NOMO-1 (cell line): ENCODE results near the gene PHLDA1.
"Not testable (repeated sequence)": the region's sequence is repeated elsewhere in the genome, so short reads cannot be mapped to it uniquely, and the experiment has no call there.

Experiments
- DNase-seq, 2 experiments: peaks; one replicate each; lab custom pipeline; 2025; ENCODE audit not compliant: unreplicated experiment in 2 of 2; lab: John Stamatoyannopoulos, UW

Gene PHLDA1

DNA sequence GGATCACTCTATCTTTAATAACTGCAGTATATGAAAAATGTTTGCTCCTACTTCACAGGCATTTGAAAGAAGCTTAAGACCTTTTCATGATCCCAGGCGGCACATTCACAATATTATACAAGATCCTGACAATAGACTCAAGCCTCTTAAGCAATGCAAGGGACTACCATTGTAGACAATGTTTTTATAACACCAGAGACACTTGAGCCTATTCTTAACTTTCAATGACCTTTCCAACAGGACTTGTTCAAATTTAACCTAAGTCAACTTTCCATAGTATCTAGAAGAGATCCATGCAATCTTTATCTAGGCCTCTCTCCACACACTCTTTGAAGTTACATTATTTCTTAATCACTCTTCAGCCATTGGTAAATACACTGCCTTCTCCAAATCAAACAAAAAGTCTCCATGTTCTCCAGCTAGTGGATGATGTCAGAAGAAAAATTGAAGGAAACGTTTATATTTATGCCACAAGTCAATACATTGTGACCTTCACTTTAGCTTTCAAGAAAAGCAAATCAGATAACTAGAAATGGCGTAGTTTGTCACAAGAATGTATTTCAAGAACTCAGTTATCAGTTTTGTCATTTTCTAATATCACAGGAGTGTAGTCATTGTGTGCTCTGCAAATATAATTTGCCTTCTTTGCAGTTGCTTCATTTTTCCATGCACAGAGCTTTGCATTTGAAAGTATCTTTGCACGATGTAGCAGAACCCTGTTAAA, 41.2 kb downstream of the PHLDA1 start:
- no peak for DNase-seq

DNA sequence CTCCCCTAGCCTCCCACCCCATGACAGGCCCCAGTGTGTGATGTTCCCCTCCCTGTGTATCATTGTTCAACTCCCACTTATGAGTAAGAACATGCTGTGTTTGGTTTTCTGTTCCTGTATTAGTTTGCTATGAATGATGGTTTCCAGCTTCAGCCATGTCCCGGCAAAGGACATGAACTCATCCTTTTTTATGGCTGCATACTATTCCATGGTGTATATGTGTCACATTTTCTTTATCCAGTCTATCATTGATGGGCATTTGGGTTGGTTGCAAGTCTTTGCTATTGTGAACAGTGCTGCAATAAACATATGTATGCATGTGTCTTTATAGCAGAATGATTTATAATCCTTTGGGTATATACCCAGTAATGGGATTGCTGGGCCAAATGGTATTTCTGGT, 43.9 kb downstream of the PHLDA1 start:
- DNase-seq, result not testable (repeated sequence)

DNA sequence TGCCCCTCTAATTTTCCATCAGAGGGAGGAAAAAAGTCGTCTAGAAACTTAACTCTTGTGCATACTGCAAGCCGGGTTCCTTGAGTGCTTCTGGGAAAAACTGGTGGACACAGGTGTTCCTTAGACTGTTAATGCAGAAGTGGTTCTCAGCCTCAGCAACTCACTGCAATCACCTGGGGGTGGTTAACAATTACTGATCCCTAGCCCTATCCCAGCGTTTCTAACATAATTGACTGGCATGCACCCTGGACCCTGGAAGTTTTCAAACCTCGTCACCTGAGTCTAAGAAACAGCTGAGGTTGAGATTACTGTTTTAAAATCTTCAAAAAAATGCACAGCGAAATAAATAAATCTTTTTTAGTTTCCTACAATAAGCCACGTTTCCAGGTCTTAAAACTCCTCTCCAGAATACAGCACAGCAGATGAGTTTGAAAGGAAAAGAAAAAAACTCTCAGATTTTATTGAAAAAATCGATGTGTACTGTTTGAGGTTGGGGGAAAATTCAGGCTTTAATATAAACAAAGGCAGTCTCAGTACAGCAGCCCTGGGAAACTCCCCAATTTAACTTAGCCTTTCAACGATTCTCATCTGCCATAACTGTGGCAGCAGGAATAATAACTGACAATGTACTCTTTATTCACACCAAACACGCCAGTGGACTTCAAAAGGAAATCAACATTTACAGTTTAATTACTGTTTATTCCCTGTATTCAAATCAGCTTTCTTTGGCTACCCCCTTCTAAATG, 45.4 kb downstream of the PHLDA1 start:
- no peak for DNase-seq

DNA sequence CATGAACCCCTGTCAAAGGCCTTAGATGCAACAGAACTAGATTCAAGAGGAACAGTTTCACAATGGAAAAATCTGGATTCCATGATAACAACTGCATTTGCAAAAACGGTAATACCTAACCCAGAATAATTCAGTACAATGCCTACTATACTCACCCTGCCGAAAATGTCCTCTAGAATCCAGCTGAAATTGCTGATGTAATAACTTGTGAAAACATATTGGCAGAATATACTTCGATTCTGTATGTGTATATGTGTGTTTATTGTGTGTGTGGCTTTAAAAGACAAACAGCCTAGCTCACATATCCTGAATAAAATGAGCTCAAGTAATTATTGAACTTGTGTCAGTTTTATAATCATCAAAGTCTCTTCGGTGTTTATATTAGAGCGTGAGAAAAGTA, 46.0 kb downstream of the PHLDA1 start:
- no peak for DNase-seq

DNA sequence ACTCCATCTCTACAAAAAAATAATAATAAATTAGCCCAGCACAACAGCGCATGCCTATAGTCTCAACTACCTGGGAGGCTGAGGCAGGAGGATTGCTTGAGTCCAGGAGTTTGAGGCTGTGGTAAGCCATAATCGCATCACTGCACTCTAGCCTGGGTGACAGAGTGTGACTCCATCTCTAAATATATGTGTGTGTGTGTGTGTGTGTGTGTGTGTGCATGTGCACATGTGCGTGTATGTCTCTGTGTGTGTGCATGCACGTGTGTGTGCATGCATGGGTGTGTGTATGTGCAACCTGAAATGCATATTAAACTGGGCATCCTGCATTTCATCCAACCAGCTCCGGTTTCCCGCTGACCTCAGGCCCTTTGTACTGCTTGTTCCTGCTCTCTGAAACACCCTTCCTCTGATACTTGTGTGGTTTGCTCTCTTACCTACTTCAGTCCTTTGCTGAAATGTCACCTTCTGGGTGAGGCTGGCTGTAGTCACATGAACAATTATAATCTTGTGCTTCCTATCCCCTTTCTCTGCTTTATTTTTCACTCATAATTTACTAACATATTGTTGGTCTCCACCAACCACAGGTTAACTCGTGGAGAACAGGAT, 46.9 kb downstream of the PHLDA1 start:
- DNase-seq, result no peak

DNA sequence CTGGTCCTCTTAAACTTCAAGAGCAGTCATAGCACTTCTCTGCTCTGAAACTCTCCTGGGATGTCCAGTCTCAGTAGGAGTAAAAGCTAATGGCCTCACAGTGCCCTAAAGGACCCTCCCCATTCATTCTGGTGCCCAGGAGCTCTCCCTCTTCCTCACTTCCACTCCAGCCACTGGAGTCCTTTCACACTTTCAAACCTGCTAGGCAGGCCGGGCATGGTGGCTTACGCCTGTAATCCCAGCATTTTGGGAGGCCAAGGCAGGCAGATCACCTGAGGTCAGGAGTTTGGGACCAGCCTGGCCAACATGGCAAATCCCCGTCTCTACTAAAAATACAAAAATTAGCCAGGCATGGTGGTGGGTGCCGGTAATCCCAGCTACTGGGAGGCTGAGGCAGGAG, 47.7 kb downstream of the PHLDA1 start:
- DNase-seq, result not testable (repeated sequence)

DNA sequence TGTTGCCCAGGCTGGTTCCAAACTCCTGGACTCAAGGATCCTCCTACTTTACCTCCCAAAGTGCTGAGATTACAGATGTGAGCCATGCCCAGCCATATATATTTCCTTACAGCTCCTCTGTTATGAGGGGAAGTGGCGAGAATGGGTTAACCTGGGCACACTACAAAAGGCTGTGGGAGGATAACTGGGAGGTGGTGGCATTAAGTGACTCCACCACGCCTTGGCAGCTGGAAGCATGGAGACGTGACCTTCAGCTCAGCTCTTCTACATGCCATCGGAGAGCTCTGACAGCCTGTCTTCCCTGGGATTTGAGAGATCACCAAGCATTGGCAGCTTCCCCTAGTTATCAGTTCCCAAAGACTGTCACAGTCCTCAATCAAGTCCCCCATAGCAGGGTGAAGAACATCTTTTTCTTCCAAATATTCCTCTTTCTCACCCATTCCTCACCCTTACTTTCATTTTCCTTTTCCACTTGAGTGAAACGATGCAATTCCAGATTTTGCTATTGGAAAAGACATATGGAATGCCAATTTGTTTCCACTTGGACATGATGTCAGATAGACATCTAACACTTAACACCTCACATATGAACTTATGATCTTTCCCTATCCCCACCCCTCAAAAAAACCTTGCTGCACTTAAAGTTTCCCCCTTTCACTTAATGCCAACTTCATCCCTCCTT, 48.5 kb downstream of the PHLDA1 start:
- no peak for DNase-seq

DNA sequence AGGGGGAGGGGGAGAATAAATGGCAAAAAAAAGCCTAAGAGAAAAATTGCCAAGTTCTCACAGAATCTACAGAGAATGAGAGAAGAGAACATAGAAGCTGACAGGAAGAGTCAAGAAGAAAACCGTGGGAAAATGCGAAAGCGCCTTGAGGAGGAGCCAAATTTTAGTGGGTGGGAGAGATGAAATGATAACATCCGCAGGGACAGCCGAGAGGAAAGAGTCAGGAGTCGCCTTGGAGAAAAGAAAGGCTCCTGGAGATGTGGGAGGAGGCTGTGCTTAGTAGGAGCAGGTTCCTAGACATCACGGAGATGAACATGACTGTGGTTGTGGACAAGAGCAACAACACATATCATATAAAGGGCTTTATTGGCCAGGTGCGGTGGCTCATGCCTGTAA, 49.4 kb downstream of the PHLDA1 start:
- DNase-seq, result no peak

DNA sequence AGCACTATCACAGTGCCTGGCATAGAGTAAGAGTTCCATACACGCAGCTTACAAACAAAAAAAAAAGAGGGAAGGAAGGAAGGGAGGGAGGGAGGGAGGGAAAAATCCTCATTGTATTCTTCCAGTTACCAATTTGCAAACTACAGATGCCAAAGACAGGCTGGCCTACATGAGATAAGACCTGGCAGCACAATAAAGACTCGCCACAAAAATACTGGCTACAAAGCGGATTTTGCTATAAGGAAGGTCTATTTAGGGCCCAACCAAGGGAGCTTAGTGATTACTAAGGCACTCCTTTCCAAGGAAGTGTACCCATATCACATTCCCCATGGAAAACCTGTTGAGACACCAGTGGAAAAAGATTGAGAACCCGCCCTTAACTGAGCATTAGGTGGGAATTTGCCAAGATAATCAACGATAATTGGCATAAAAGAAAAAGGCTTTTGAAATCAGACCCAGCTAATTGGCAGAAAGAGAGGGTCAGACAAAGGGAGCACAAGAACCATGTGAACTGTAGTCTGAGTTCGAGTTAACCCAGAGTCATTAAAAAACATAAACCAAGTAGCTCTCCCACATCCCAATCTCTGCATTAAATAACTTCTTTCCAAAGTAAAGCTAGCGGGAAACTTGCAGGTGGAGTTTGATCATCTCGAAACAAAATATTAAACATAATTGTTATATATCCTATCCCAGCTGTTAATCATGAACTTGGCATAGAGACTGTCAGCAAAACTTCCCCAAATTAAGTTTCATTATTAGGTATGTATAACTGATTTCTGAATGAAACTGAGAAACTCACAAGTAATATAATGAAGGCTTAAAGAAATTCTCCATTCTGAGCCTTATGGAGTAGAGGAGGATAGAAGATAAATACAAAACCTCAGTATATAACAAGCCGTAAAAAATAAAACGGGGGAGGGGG, 50.1 kb downstream of the PHLDA1 start:
- DNase-seq, result peak in 1 of 2 experiments; percentile 51

DNA sequence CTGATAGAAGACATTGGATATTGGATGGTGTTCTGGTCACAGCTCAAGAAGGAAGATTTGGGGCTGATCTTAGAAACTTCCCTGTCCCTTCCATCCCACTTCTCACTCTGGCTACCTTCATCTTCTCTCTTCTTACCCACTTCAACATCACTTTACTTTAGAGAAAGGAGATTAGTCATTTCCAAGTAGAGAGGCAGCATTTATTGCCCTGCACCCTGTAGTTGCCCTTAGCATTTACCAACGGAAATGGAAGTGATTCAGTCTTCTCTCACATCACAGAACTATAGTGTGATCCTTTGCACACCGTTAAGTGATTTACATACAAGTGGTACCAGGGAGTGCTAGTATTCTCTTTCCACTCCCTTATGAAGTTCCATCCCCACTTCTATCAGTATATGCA, 52.4 kb downstream of the PHLDA1 start:
- peak in 1 of 2 experiments; percentile 23 for DNase-seq

DNA sequence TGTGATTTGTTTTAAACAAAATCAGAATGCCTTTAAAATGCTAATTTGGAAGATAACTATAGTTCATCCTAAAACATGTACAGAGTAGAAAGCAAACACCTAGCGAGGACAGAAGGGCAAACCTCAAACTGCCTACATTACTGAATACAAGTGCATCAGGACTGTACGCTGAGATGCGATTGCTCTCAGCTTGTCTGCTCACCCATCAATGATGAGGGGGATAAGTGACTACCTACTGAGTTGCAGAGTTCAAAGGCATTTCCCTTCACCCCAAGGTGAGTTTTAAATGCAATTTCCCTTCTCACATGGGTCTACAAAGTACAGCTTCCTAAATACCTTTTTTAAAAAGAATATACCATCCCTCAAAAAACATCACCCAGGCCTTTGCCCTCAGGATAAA, 52.9 kb downstream of the PHLDA1 start:
- DNase-seq, result no peak

DNA sequence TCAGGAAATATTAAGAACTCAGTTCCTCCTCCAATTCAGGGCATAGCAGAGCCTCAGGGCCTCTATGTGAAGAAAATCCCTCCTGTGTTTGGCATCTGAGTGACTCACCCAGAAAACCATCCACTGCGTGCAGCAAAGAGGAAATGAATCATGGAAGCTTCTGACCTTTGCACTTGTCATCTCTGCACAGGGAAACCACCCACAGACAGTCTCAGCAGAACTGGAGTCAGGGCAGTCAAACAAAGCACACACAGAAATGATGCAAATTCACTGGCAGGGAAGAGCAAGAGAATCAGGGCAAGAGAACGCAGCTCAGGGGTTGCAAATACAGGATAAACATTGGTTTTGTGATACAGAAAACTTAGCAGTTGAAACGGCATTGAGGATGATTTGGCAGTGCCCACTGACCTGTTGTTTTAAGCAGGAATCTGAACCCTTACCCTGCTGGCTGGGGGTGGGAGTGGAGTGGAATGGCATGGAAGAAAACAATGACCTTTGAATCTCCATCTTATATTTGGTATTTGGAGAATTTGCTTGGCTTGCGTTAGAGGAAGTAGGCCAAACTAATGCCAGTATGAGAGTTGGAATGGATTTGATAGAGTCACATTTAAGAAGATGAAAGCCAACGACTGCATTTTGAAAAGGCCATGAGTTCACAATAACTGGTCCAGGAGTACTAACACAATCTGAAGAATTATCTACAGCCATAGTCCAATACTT, 53.5 kb downstream of the PHLDA1 start:
- peak; percentile 88 to 99 for DNase-seq

DNA sequence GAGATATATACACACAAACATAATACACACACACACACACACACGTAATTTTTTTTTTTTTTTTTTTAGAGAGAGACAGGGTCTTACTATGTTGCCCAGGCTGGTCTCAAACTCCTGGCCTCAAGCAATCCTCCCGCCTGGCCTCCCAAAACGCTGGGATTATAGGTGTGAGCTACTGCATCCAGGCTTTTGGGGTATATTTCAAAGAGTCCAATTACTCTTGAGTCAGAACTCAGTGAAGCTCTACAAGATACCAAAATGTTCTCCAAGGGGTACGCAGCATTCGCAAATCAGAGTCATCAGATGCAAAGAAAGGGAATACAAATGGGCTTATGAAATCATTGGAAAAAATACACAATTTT, 54.0 kb downstream of the PHLDA1 start:
- no peak for DNase-seq

DNA sequence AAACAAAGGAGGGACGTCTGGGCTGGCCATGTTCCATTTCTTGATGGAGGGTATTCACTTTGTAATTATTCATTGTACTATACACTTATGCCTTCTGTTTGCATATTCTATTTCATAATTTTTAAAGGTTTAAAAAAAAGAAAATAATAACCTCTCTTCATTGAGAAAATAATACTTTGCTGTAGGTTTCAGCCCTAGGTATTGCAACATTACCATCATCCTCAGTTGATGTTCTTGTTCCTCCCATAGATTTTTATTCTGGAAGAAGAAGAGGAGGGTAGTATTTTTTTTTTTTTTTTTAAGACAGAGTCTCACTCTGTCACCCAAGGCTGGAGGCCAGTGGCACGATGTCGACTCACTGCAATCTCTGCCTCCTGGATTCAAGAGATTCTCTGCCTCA, 54.7 kb downstream of the PHLDA1 start:
- DNase-seq, result no peak

DNA sequence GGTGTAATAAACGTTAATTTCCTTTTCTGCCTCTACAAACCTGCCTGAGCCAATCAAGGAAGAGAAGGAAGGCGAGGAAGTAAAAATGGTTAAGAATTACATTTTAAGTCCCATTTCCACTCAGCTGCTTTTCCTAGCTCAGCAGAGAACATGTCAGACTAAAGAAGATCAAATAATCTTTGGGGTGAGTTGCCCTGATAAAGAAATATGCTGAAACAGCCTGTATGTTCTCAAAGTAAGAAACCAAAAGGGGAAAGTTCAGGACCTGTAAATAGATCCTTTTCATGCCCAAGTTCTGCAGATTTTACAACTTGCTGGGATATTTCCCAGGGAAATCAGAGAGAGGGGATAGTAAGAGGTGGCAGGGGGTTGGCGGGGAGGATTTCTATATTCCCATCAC, 55.5 kb downstream of the PHLDA1 start:
- no peak for DNase-seq

DNA sequence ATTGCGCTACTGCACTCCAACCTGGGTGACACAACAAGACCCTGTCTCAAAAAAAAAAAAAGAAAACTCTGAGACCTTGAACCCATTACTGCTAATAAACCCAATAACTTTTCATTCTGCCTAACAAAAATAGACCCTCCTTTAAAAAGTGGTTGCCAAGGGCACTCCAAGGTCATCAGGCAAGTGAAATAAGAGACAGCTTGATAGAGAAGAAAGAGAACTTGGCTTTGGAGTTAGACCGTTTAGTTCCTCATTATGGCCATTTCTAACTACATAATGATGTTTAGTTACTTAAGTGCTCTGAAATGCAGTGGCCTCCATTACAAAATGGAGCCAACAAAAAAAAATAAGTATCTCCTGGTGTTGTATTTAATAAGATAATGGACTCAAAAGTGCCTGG, 55.9 kb downstream of the PHLDA1 start:
- DNase-seq, result peak; percentile 29 to 63
